GM12873 (cell line): ENCODE data around the gene GOLPH3L.

ENCODE experiments used
- TF ChIP-seq, protein P1 (sequence below): IDR thresholded peaks from 2 replicates; pipeline ENCODE4 v1.5.1; 2012; ENCODE audit warnings: low read depth, mild to moderate bottlenecking, moderate library complexity, low read length, control low read depth; ENCODE audit not compliant: insufficient read depth; ENCODE audit errors: missing control alignments

The GOLPH3L gene

DNA sequence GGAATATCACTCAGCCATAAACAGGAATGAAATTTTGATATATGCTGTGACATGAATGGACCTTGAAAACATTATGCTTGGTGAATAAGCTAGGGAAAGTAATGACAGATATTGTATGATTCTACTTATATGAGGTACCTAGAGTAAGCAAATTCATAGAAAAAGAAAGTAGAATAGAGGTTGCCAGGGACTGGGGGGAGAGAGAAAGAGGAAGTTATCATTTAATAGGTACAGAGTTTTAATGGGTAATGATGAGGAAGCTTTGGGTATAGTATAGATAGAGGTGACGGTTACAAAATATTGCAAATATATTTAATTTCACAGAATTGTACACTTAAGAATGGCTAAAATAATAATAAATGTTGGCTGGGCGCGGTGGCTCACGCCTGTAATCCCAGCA is 36.4 kb downstream of the GOLPH3L start:
- TF ChIP-seq, protein P1, sequence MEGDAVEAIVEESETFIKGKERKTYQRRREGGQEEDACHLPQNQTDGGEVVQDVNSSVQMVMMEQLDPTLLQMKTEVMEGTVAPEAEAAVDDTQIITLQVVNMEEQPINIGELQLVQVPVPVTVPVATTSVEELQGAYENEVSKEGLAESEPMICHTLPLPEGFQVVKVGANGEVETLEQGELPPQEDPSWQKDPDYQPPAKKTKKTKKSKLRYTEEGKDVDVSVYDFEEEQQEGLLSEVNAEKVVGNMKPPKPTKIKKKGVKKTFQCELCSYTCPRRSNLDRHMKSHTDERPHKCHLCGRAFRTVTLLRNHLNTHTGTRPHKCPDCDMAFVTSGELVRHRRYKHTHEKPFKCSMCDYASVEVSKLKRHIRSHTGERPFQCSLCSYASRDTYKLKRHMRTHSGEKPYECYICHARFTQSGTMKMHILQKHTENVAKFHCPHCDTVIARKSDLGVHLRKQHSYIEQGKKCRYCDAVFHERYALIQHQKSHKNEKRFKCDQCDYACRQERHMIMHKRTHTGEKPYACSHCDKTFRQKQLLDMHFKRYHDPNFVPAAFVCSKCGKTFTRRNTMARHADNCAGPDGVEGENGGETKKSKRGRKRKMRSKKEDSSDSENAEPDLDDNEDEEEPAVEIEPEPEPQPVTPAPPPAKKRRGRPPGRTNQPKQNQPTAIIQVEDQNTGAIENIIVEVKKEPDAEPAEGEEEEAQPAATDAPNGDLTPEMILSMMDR, result no peak

DNA sequence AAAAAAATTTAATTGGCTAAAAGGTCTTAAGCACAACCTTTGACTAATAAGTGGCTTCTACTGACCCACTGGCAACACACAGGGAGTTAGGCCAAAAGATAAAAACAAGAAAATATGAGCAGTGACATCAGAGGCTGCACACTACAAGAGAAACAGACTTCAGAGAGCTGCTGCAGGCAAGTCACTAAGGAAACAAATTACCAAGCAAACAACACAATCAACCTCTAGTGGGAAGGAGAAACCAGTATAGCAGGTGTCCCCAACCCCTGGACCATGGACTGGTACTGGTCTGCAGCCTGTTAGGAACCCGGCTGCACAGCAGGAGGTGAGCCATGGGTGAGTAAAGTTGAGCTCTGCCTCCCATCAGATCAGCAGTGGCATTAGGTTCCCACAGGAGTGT is 46.8 kb downstream of the GOLPH3L start:
- TF ChIP-seq, protein P1, result no peak

DNA sequence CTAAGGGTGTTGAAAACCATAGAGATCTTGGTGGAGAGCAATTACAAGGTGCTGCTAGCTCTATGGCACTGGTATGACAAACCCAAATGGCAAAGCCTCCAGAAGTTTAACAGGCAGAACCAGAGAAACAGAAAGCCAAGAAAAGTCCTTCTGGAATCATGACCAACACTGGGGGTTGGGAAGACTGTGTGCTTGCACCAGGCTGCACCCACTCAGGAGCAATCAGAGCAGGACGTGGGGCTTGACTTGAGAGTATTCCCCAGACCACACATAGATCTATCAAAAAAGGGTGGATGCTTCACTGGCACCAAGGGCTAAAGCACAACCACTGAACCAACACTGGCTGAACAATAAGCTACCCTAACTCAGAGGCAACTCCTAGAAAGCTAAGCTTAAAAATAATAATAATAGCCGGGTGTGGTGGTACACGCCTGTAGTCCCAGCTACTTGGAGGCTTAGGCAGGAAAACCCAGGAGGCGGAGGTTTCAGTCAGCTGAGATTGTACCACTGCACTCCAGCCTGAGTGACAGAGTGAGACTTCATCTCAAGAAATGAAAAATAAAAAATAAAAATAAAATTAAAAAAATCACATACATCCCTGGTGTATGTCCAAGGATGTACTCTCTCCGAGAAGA is 47.4 kb downstream of the GOLPH3L start:
- TF ChIP-seq, protein P1, result no peak

DNA sequence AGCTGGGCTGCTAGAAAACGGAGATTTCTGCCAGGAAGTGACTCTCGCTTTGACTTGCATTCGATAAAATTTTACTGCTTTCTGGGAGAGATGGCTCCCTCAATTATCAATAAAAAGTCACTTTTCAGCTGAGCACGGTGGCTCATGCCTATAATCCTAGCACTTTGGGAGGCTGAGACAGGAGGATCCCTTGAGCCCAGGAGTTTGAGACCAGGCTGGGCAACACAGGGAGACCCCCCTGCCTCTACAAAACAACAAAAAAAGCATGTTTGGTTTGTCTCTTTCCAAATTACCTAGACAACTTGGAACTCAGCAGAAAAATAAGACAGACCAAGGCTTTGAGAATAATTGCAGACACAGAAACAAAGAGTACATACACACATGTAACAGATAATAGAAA is 54.7 kb downstream of the GOLPH3L start:
- TF ChIP-seq, protein P1, result no peak

DNA sequence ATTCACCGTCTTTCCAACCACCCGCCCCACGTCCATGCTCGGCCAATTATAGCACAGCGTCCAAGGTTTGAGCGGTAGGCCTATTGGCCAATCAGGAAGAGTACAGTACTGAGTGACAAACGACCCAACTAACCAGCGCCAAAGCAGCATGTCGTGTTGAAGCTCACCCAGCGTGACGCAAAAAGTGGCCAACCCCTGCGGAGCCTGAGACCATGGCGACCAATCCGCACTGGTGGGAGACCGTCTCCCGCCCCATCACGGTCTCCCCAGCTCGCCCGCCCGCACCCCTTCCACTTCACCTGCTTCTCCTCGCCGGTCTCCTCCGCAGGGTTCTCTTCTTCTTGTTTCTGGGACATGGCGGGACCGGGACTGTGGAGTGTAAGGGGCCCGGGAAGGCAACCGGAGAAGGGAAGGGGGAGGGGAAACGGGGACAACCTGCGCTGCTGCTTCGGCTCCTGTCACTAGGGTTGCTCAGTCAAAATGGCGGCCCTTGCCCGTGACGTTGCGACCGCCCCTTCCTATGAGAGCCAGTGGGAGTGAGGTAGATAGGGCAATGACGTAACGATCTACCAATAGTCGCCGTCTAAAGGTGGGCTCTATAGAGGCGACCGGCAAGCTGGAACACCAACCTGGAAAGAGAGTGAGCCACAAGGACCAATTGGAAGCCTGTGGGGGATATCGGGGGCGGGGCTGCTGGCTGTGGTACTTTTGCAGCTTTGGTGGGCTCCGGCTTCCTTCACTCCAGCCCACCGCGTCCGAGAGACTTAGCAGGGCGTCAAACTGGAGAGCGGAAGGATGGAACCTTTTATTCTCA is 67.6 kb downstream of the GOLPH3L start, which contains the start of gene ENSA:
Gene ENSA (minus strand): TSS at position 498 of the 814 bp plus-strand sequence. CDS start 142 bp downstream, at position 356.
- TF ChIP-seq, protein P1, result no peak

DNA sequence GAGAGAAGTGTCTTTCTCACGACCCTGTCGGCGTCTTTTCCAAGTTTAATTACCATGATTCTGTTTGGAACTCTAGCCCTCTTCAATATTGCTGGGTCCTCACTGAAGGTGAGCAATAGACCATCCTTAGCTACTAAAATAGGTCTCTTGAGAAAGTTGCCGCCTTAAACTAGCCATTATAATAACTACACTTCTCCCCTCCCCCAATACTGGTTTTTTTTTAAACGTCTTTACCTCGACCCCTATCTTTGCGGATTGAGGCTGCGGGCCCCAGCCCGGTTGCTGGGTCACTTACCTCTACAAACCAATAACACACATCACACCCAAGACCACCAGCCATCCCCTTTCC is 68.2 kb downstream of the GOLPH3L start:
- TF ChIP-seq, protein P1, result no peak

DNA sequence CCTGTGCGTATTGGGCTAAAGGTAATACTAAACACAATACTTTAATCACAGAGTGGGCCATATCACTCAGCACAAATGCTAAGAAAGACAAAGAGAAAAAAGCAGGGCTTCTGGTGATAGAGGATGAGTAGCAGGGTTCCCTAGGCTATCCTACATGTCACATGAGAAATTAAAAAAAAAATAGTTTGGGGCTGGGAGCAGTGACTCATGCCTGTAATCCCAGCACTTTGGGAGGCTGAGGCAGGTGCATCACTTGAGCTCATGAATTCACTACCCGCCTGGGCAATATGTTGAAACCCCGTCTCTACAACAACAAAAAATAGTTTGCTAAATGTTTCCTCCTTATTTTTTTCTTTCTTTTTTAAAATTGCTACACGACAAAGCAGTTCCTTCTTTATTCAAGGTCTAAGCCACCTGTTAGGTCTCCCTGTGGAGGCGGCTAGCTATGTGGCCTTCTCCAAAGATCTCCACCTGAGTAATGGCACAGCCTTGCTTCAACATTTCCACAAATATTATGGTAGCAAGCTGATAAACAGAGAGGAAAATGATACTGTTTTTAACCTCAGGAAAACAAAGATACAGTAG is 69.0 kb downstream of the GOLPH3L start:
- TF ChIP-seq, protein P1, result no peak
